22Rv1 (cell line): ENCODE data around the gene DNAJC16.

Source experiments
- ZFX ChIP-seq: fragments of 450-650 bp; IDR thresholded peaks from 2 replicates; pipeline ENCODE4 v1.6.1; 2017; ENCODE audit warnings: antibody characterized with exemption, borderline replicate concordance
- TF ChIP-seq, protein P1 (sequence below): fragments of 450-650 bp; IDR thresholded peaks from 2 replicates; pipeline ENCODE4 v1.5.1; 2017; ENCODE audit warnings: mild to moderate bottlenecking

DNA sequence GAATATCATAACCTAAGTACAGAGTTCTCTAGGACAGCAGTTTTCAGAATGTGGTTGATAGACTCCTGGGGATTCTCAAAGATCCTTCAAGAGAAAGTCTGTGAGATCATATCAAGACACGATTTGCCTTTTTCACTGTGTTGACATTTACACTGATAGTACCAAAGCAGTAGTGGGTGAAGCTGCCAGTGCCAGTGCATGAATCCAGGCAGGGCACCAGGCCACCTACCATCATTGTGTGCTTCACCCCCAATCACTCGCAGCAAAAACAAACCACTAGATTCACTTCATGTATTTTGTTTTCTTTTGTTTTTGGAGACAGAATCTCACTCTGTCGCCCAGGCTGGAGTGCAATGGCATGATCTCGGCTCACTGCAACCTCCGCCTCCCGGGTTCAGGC, 23.9 kb downstream of the DNAJC16 start:
- TF ChIP-seq, protein P1, sequence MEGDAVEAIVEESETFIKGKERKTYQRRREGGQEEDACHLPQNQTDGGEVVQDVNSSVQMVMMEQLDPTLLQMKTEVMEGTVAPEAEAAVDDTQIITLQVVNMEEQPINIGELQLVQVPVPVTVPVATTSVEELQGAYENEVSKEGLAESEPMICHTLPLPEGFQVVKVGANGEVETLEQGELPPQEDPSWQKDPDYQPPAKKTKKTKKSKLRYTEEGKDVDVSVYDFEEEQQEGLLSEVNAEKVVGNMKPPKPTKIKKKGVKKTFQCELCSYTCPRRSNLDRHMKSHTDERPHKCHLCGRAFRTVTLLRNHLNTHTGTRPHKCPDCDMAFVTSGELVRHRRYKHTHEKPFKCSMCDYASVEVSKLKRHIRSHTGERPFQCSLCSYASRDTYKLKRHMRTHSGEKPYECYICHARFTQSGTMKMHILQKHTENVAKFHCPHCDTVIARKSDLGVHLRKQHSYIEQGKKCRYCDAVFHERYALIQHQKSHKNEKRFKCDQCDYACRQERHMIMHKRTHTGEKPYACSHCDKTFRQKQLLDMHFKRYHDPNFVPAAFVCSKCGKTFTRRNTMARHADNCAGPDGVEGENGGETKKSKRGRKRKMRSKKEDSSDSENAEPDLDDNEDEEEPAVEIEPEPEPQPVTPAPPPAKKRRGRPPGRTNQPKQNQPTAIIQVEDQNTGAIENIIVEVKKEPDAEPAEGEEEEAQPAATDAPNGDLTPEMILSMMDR = no peak
- TF ChIP-seq ZFX = no peak
